GM12891 (cell line): ENCODE measurements around the gene MYO7A.

Experiments
- POLR2A ChIP-seq: IDR thresholded peaks from 2 replicates; pipeline ENCODE4 v1.6.1; 2011; ENCODE audit warnings: low read depth, low read length, control low read depth
- POLR2AphosphoS5 ChIP-seq: IDR thresholded peaks from 2 replicates; pipeline ENCODE4 v1.6.1; 2011; ENCODE audit warnings: low read depth, low read length, control low read depth
- POU2F2 ChIP-seq: IDR thresholded peaks from 2 replicates; pipeline ENCODE4 v1.6.1; 2011; ENCODE audit warnings: low read depth, mild to moderate bottlenecking, control low read depth, low read length, moderate library complexity
- SPI1 ChIP-seq: IDR thresholded peaks from 2 replicates; pipeline ENCODE4 v1.6.1; 2011; ENCODE audit warnings: low read depth, low read length, control low read depth
- TAF1 ChIP-seq: IDR thresholded peaks from 2 replicates; pipeline ENCODE4 v1.6.1; 2011; ENCODE audit warnings: low read depth, low read length, control low read depth

DNA sequence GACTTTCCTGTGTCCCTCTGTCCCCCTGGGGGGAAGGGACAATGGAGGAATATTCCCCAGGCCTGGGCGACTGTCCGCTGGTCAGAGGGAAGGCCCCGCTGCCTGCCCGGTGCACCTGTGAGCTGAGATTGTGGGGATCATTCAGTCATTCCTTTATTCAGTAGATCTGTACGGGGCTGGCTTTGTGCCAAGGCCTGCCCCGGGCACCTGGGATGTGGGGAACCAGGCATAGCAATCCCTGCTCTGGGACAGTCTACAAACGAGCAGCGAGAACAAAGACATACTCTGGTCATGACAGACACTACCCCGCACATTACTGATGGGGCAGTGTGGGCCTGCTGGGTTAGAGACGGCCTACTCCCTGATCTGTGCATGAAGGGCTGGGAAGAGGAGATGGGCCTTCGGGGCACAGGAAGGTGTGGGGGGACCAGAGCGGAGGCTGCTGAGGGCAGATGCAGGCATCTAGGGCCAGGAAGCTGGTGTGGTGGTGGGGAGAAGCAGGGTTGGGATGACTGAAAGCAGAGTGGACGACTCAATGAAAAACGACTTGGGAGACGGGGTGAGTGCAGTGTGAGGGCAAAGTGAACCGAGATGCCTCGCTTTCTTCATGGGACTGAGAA lies 1.8 kb upstream of the MYO7A start:
- TF ChIP-seq POLR2AphosphoS5 (no peak), POU2F2 (no peak), TAF1 (no peak), POLR2A (no peak), SPI1 (no peak)
